Esophagus muscularis mucosa (tissue), 4 donors: ENCODE measurements around the gene ZNF397.

Experiments
- EP300 ChIP-seq: sonication (generic); formaldehyde crosslinking; IDR thresholded peaks from one replicate; pipeline ENCODE4 v1.6.1; 2017; ENCODE audit warnings: antibody characterized with exemption
- POLR2A ChIP-seq: fragments of 450-650 bp; IDR thresholded peaks from one replicate; pipeline ENCODE4 v1.6.1; 2017; ENCODE audit warnings: antibody characterized with exemption, moderate library complexity, mild to moderate bottlenecking, low read depth
- POLR2AphosphoS5 ChIP-seq, 2 donors: sonication (generic); formaldehyde crosslinking; IDR thresholded peaks; one replicate each; pipeline ENCODE4 v1.6.1; 2017; ENCODE audit warnings: antibody characterized with exemption in 2 of 2
- TF ChIP-seq, protein P1 (sequence below), 3 experiments: fragments of 200-600 bp in 2 of 3; fragments of 450-650 bp in 1 of 3; sonication (generic) in 2 of 3; IDR thresholded peaks; one replicate each; pipeline ENCODE4 v1.5.1; 2017 to 2019; ENCODE audit warnings: antibody characterized with exemption in 3 of 3, mild to moderate bottlenecking in 2 of 3, moderate library complexity in 1 of 3

DNA sequence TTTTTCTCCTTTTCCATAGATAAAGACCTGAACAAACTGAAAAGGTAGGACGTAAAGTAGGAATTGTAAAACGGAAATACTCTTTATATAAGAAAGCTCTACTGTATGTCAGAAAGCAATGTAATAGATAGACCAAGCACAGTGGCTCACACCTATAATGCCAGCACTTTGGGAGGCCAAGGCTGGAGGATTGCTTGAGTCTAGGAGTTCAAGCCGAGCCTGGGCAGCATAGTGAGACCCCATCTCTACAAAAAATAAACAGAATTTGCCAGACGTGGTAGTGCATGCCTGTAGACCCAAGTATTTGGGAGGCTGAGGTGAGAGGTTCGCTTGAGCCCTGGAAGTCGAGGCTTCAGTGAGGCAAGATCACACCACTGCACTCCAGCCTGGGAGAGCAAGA is 7.6 kb downstream of the ZNF397 start:
- TF ChIP-seq EP300 (no peak), POLR2AphosphoS5 (IDR thresholded peaks at IDR 0.05) (no peak), POLR2A (no peak)
- TF ChIP-seq, protein P1, sequence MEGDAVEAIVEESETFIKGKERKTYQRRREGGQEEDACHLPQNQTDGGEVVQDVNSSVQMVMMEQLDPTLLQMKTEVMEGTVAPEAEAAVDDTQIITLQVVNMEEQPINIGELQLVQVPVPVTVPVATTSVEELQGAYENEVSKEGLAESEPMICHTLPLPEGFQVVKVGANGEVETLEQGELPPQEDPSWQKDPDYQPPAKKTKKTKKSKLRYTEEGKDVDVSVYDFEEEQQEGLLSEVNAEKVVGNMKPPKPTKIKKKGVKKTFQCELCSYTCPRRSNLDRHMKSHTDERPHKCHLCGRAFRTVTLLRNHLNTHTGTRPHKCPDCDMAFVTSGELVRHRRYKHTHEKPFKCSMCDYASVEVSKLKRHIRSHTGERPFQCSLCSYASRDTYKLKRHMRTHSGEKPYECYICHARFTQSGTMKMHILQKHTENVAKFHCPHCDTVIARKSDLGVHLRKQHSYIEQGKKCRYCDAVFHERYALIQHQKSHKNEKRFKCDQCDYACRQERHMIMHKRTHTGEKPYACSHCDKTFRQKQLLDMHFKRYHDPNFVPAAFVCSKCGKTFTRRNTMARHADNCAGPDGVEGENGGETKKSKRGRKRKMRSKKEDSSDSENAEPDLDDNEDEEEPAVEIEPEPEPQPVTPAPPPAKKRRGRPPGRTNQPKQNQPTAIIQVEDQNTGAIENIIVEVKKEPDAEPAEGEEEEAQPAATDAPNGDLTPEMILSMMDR (IDR thresholded peaks at IDR 0.05), result no peak
